MM.1S (cell line): ENCODE measurements around the gene KCNH8.

ENCODE experiments used
- DNase-seq: peaks from one replicate; pipeline ENCODE4 v3.0.0-alpha.2; 2015
- H2AFZ ChIP-seq: fragments of 300-600 bp; sonication (generic); 2 replicates; pipeline ENCODE4 v1.6.0; 2016; ENCODE audit warnings: antibody characterized with exemption, low read length
- H3F3A ChIP-seq: fragments of 300-600 bp; sonication (generic); 2 replicates; pipeline ENCODE4 v1.6.1; 2016; ENCODE audit warnings: mild to moderate bottlenecking, antibody characterized with exemption, low read length, moderate library complexity, mixed read lengths; ENCODE audit not compliant: insufficient read depth
- H3K27ac ChIP-seq: fragments of 300-600 bp; sonication (generic); 2 replicates; pipeline ENCODE4 v1.5.1; 2016; ENCODE audit warnings: mild to moderate bottlenecking, low read length
- H3K27me3 ChIP-seq: fragments of 300-600 bp; sonication (generic); replicated peaks from 2 replicates; pipeline ENCODE4 v1.6.0; 2016; ENCODE audit warnings: low read length; ENCODE audit not compliant: insufficient read depth
- H3K36me3 ChIP-seq: fragments of 300-600 bp; sonication (generic); replicated peaks from 2 replicates; pipeline ENCODE4 v1.6.1; 2016; ENCODE audit warnings: mild to moderate bottlenecking, low read length, mixed read lengths; ENCODE audit not compliant: insufficient read depth
- H3K4me1 ChIP-seq: fragments of 300-600 bp; sonication (generic); 2 replicates; pipeline ENCODE4 v1.6.1; 2016; ENCODE audit warnings: low read length, mixed read lengths
- H3K4me2 ChIP-seq: fragments of 300-600 bp; sonication (generic); 2 replicates; pipeline ENCODE4 v1.6.0; 2016; ENCODE audit warnings: low read depth, low read length
- H3K4me3 ChIP-seq: fragments of 300-600 bp; sonication (generic); 2 replicates; pipeline ENCODE4 v1.5.1; 2016; ENCODE audit warnings: low read length, mixed read lengths
- H3K79me2 ChIP-seq: fragments of 300-600 bp; sonication (generic); 2 replicates; pipeline ENCODE4 v1.6.1; 2016; ENCODE audit warnings: mixed run types, low read length, mixed read lengths
- H3K9ac ChIP-seq: fragments of 300-600 bp; sonication (generic); 2 replicates; pipeline ENCODE4 v1.6.1; 2016; ENCODE audit warnings: low read length, mixed read lengths
- H3K9me2 ChIP-seq: fragments of 300-600 bp; sonication (generic); replicated peaks from 2 replicates; pipeline ENCODE4 v1.6.1; 2016; ENCODE audit warnings: mild to moderate bottlenecking, low read length, mixed read lengths; ENCODE audit not compliant: insufficient read depth
- H3K9me3 ChIP-seq: fragments of 300-600 bp; sonication (generic); replicated peaks from 2 replicates; pipeline ENCODE4 v1.6.1; 2016; ENCODE audit warnings: mild to moderate bottlenecking, low read length, mixed read lengths; ENCODE audit not compliant: insufficient read depth
- H4K20me1 ChIP-seq: fragments of 300-600 bp; sonication (generic); 2 replicates; pipeline ENCODE4 v1.6.1; 2016; ENCODE audit warnings: mild to moderate bottlenecking, low read length, moderate library complexity, mixed read lengths; ENCODE audit not compliant: insufficient read depth
- CTCF ChIP-seq: fragments of 300-600 bp; sonication (generic); IDR thresholded peaks from 2 replicates; pipeline ENCODE4 v1.5.1; 2016; ENCODE audit warnings: antibody characterized with exemption, low read length, mixed read lengths
- EZH2 ChIP-seq: fragments of 300-600 bp; sonication (generic); optimal IDR thresholded peaks from 2 replicates; pipeline ENCODE3; 2017; ENCODE audit warnings: low read depth, mild to moderate bottlenecking, antibody characterized with exemption, low read length, mixed read lengths
- EZH2phosphoT487 ChIP-seq: fragments of 300-600 bp; sonication (generic); IDR thresholded peaks from 2 replicates; pipeline ENCODE4 v1.6.1; 2018; ENCODE audit warnings: antibody characterized with exemption, low read length

The KCNH8 gene

GRCh38 chr3:19220311-19220710, 72.0 kb downstream of the KCNH8 start:
- Histone ChIP-seq H3K4me2 (no peak overlapping the region), H3K9ac (no peak overlapping the region), H4K20me1 (no peaks in the 10 kb centered on the region), H3K4me1 (no peaks in the 10 kb centered on the region), H3K27ac (no peak overlapping the region), H3K9me3 (no peaks in the 10 kb centered on the region), H3K4me3 (no peak overlapping the region), H3K27me3 (no peaks in the 10 kb centered on the region), H3F3A (no peaks in the 10 kb centered on the region), H3K9me2 (no peaks in the 10 kb centered on the region), H3K79me2 (no peaks in the 10 kb centered on the region), H3K36me3 (no peaks in the 10 kb centered on the region), H2AFZ (no peak overlapping the region)
- no peak for TF ChIP-seq EZH2phosphoT487
- no peak for TF ChIP-seq CTCF
- TF ChIP-seq EZH2 = no peak
- DNase-seq = no peak

- no peak for TF ChIP-seq CTCF
- no peak for TF ChIP-seq EZH2phosphoT487
- TF ChIP-seq EZH2 = no peak
- Histone ChIP-seq H3K4me3 (no peak overlapping the region), H4K20me1 (no peaks in the 10 kb centered on the region), H3K27ac (no peak overlapping the region), H3K9me3 (no peaks in the 10 kb centered on the region), H3K4me1 (no peaks in the 10 kb centered on the region), H3K4me2 (no peak overlapping the region), H3F3A (no peaks in the 10 kb centered on the region), H3K9ac (no peak overlapping the region), H3K79me2 (no peaks in the 10 kb centered on the region), H3K36me3 (no peaks in the 10 kb centered on the region), H3K9me2 (no peaks in the 10 kb centered on the region), H3K27me3 (no peaks in the 10 kb centered on the region), H2AFZ (no peak overlapping the region)
- DNase-seq = no peak
These were observed 72.8 kb downstream of the KCNH8 start for GRCh38 chr3:19221081-19221480.

GRCh38 chr3:19226479-19226878, 78.2 kb downstream of the KCNH8 start:
- H3K4me1 ChIP-seq = no peaks in the 10 kb centered on the region
- no peak overlapping the region for H3K27ac ChIP-seq
- H3K4me3 ChIP-seq = no peak overlapping the region
- H3K79me2 ChIP-seq = no peaks in the 10 kb centered on the region
- H3K9ac ChIP-seq = no peak overlapping the region
- no peak for TF ChIP-seq CTCF
- no peak for TF ChIP-seq EZH2phosphoT487
- no peak for TF ChIP-seq EZH2
- no peaks in the 10 kb centered on the region for H4K20me1 ChIP-seq
- no peaks in the 10 kb centered on the region for H3K27me3 ChIP-seq
- H3K36me3 ChIP-seq = no peaks in the 10 kb centered on the region
- DNase-seq = no peak
- no peaks in the 10 kb centered on the region for H3K9me2 ChIP-seq
- H3F3A ChIP-seq = no peaks in the 10 kb centered on the region
- H3K4me2 ChIP-seq = no peak overlapping the region
- H2AFZ ChIP-seq = no peak overlapping the region
- no peaks in the 10 kb centered on the region for H3K9me3 ChIP-seq
